ENCODE results near the gene KIR2DL3.
A peak's percentile ranks its signal among the peaks of the same experiment; 100 is the strongest.
"Not testable (repeated sequence)": the region's sequence is repeated elsewhere in the genome, so short reads cannot be mapped to it uniquely, and the experiment has no call there.

KIR2DL3 gene

DNA sequence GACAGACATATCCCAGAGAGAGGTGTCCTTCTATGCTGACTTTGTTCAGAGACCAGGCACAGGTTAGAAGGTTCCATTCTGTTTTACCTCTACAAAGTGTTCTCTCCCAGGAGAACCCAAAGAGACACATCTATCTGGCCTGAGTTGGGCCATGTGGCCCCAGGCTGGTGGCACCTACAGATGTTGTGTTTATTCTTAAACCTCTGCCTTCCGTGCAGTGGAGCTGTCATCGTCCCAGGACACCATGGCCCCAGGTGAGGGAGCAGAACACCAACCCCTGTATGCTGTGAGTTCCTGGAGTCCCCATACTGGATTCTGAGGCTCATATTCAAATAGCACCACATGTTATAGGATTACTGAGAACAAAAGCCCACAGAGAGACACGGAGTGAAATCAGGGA, 10.1 kb upstream of the KIR2DL3 start:
- H3K27me3 Mint-ChIP-seq: peaks cover 24% of the 10 kb centered on the region
- DNase-seq (no peak), ATAC-seq (no peak)
- H3K9me3 Mint-ChIP-seq: peaks cover 9 to 32% of the 10 kb centered on the region in 2 donors
- no peaks in the 10 kb centered on the region for H3K4me1 Mint-ChIP-seq
- H3K4me3 Mint-ChIP-seq: no peak overlapping the region
- no peak overlapping the region for H3K27ac Mint-ChIP-seq

DNA sequence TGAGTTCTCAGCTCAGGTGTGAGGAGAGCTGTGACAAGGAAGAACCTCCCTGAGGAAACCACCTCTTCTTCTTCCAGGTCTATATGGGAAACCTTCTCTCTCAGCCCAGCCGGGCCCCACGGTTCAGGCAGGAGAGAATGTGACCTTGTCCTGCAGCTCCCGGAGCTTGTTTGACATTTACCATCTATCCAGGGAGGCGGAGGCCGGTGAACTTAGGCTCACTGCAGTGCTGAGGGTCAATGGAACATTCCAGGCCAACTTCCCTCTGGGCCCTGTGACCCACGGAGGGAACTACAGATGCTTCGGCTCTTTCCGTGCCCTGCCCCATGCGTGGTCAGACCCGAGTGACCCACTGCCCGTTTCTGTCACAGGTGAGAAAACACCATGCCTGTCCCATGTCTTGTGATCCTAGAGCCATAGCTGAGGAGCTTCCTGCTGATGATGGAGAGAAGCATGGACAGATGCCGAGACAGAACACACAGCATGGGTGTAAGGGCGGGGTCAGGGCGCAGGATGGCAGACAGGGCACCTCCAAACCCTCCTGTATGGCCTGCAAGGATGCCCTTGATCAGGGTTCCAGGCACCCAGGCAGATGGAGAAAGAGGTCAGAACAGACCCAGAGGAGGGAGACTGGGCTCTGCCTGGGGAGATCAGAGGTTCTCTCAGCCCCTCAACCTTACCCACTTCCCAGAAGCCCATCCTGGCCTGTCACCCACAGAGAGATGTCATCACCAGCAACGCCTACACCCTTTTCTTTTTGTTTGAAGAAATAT, 8.7 kb upstream of the KIR2DL3 start:
- no peak for ATAC-seq
- no peak overlapping the region for H3K4me3 Mint-ChIP-seq
- H3K9me3 Mint-ChIP-seq: peaks cover 6 to 39% of the 10 kb centered on the region in 2 donors
- H3K27ac Mint-ChIP-seq: no peak overlapping the region
- H3K4me1 Mint-ChIP-seq: no peaks in the 10 kb centered on the region
- peaks cover 24% of the 10 kb centered on the region for H3K27me3 Mint-ChIP-seq
- no peak for DNase-seq

DNA sequence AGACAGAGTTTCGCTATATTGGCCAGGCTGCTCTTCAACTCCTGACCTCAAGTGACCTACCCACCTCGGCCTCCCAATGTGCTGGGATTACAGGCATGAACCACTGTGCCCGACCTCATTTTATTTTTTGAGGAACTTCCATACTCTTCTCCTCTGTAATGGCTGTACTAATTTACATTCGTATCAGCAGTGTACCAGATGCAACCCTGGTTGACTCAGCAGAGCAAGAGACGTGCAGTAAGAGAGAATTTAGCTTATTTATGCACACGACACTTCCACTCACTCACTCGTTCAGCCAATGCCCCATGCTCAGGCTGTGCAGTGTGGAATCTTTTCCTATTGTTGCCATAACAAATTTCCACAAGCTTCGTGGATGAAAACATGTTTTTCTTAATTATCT, 7.1 kb upstream of the KIR2DL3 start:
- Mint-ChIP-seq H3K4me3 (no peak overlapping the region), H3K4me1 (no peaks in the 10 kb centered on the region), H3K9me3 (peaks cover 6 to 30% of the 10 kb centered on the region in 2 donors), H3K27ac (no peak overlapping the region), H3K27me3 (peaks cover 22% of the 10 kb centered on the region)
- ATAC-seq (no peak), DNase-seq (no peak)

DNA sequence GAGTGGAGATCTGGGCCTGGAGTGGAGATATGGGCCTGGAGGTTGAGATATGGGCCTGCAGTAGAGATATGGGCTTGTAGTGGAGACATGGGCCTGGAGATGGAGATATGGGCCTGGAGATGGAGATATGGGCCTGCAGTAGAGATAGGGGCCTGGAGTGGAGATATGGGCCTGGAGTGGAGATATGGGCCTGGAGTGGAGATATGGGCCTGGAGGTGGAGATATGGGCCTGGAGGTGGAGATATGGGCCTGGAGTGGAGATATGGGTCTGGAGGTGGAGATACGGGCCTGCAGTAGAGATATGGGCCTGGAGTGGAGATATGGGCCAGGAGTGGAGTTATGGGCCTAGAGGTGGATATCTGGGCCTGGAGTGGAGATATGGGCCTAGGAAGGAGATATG, 402 bp downstream of the KIR2DL3 start:
- H3K9me3 Mint-ChIP-seq: peaks cover 0 to 9% of the 10 kb centered on the region in 2 donors
- DNase-seq: no peak
- H3K4me1 Mint-ChIP-seq: no peaks in the 10 kb centered on the region
- no peak for ATAC-seq
- no peak overlapping the region for H3K4me3 Mint-ChIP-seq
- no peaks in the 10 kb centered on the region for H3K27me3 Mint-ChIP-seq
- peak overlapping the region in 1 of 2 donors; percentile 10 for H3K27ac Mint-ChIP-seq

DNA sequence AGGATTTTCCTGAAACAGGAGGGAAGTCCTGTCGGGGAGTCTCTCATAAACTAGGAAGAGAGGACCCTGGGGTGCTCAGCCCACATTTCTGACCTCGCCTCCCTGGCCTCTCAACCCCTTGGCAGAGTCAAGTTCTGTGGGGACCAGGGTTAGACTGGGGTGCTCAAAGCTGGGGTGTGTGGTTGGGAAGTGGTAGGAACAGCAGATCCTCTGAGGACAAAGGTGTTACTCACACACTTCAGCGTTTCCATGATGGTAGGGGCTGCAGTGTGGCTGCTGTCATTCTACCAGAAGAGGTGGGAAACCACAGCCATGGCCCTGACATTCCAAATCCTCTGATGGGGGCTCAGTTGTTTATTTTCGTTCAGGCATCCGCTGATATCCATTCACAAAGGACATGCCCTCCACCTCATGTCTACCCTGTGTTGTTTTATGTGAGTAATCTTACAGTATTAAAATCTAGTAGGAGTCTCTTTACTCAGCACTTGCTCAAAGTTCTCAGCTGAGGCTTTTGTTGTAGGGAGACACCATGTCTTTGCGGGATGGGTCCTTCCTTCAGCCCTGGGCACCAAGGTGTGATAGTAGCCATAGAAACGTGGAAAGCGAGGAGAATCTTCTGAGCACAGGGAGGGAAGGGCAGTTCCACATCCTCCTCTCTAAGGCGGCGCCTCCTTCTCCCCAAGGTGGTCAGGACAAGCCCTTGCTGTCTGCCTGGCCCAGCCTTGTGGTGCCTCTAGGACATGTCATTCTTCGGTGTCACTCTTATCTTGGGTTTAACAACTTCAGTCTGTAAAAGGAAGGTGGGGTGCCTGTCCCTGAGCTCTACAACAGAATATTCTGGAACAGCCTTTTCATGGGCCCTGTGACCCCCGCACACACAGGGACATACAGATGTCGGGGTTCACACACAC, 1.5 kb downstream of the KIR2DL3 start:
- DNase-seq: no peak
- Mint-ChIP-seq H3K4me3 (no peak overlapping the region), H3K27me3 (no peaks in the 10 kb centered on the region), H3K9me3 (no peaks in the 10 kb centered on the region), H3K4me1 (no peaks in the 10 kb centered on the region), H3K27ac (no peak overlapping the region)
- ATAC-seq: no peak

DNA sequence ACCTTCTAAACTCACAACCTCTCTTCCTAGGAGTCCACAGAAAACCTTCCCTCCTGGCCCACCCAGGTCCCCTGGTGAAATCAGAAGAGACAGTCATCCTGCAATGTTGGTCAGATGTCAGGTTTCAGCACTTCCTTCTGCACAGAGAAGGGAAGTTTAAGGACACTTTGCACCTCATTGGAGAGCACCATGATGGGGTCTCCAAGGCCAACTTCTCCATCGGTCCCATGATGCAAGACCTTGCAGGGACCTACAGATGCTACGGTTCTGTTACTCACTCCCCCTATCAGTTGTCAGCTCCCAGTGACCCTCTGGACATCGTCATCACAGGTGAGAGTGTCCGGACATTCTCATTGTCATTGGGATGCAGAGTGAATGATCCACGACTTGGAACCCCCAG, 3.6 kb downstream of the KIR2DL3 start:
- not testable (repeated sequence) for DNase-seq, H3K27me3 Mint-ChIP-seq, ATAC-seq, H3K4me1 Mint-ChIP-seq, H3K9me3 Mint-ChIP-seq, H3K4me3 Mint-ChIP-seq, H3K27ac Mint-ChIP-seq

DNA sequence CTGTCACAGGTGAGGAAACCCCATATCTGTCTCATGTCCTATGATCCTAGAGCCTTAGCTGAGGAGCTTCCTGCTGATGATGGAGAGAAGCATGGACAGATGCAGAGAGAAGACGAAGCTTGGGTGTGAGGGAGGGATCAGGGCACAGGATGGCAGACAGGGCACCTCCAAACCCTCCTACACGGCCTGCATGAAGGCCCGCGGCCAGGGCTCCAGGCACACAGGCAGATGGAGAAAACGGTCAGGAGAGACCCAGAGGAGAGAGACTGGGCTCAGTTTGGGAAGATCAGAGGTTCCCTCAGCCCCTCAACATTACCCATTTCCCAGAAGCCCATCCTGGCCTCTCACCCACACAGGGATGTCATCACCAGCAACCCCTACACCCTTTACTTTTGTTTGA, 5.8 kb downstream of the KIR2DL3 start:
- not testable (repeated sequence) for DNase-seq, H3K4me3 Mint-ChIP-seq, ATAC-seq, H3K9me3 Mint-ChIP-seq, H3K4me1 Mint-ChIP-seq, H3K27ac Mint-ChIP-seq
- H3K27me3 Mint-ChIP-seq: peaks cover 12% of the 10 kb centered on the region

DNA sequence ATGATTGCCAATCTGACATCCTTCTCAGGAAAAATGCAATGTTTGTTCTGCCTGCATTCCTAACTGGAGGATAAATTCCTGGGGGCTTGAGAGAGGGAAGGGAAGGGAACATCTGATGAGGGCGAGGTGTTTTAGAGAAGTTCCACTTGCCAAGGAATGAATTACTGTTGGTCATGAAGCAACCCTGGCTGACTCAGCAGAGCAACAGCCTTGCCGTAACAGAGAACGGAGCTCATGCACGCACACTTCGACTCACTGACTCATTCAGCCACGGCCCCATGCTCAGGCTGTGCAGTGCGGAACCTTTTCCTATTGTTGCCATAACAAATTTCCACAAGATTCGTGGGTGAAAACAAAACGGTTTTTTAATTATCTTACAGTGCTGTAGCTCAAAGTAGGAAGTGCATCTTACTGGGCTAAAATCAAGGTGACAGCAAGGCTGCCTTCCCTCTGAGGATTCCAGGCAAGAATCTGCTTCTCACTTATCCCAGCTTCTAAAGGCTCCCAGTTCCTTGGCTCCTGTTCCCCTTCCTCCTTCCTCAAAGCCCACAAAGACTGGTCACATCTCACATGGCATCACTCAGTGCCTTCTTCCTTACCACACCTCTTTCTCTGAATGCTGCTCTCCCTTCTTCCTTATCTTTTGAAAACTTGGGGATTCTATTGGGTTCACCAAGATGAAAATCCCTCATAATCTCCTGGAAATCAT, 9.5 kb downstream of the KIR2DL3 start:
- not testable (repeated sequence) for DNase-seq, H3K9me3 Mint-ChIP-seq, H3K4me1 Mint-ChIP-seq, ATAC-seq, H3K4me3 Mint-ChIP-seq, H3K27ac Mint-ChIP-seq
- peaks cover 22% of the 10 kb centered on the region for H3K27me3 Mint-ChIP-seq

DNA sequence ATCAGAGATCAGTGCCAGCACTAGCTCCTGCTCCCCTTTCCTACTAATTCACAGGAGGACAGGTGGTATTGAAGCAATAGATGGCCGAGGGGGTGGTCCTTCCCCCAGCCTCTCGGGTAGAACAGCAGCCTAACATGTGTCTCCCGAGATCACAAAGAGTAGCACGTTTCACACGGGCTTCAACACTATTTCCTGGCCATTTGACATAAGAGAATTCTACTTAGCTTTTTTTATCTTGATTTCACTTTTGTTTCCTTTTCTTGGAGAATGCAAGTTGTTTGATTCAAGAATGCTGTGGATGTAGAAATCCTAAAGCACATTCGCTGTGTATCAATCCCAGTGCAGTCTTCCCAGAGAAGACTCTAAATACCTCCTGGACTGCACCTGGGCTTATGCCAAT, 12.0 kb downstream of the KIR2DL3 start:
- H3K27me3 Mint-ChIP-seq: peaks cover 25% of the 10 kb centered on the region
- not testable (repeated sequence) for DNase-seq, H3K4me3 Mint-ChIP-seq, H3K4me1 Mint-ChIP-seq, ATAC-seq, H3K9me3 Mint-ChIP-seq, H3K27ac Mint-ChIP-seq

DNA sequence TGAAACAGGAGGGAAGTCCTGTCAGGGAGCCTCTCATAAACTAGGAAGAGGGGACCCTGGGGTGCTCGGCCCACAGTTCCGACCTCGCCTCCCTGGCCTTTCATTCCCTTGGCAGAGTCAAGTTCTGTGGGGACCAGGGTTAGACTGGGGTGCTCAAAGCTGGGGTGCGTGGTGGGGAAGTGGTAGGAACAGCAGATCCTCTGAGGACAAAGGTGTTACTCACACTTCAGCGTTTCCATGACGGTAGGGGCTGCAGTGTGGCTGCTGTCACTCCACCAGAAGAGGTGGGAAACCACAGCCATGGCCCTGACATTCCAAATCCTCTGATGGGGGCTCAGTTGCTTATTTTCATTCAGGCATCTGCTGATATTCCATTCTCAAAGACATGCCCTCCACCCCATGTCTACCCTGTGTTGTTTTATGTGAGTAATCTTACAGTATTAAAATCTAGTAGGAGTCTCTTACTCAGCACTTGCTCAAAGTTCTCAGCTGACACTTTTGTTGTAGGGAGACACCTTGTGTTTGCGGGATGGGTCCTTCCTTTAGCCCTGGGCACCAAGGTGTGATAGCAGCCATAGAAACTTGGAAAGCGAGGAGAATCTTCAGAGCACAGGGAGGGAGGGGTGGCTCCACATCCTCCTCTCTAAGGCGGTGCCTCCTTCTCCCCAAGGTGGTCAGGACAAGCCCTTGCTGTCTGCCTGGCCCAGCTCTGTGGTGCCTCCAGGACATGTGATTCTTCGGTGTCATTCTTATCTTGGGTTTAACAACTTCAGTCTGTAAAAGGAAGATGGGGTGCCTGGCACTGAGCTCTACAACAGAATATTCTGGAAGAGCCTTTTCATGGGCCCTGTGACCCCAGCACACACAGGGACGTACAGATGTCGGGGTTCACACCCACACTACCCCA, 18.1 kb downstream of the KIR2DL3 start:
- H3K27me3 Mint-ChIP-seq: peaks cover 11% of the 10 kb centered on the region
- not testable (repeated sequence) for H3K4me3 Mint-ChIP-seq, H3K27ac Mint-ChIP-seq, DNase-seq, H3K4me1 Mint-ChIP-seq, H3K9me3 Mint-ChIP-seq, ATAC-seq

DNA sequence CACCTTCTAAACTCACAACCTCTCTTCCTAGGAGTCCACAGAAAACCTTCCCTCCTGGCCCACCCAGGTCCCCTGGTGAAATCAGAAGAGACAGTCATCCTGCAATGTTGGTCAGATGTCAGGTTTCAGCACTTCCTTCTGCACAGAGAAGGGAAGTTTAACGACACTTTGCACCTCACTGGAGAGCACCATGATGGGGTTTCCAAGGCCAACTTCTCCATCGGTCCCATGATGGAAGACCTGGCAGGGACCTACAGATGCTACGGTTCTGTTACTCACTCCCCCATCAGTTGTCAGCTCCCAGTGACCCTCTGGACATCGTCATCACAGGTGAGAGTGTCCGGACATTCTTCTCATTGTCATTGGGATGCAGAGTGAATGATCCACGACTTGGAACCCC, 20.3 kb downstream of the KIR2DL3 start:
- ATAC-seq, H3K4me3 Mint-ChIP-seq, H3K27me3 Mint-ChIP-seq, H3K4me1 Mint-ChIP-seq, H3K27ac Mint-ChIP-seq, DNase-seq, H3K9me3 Mint-ChIP-seq: not testable (repeated sequence)

DNA sequence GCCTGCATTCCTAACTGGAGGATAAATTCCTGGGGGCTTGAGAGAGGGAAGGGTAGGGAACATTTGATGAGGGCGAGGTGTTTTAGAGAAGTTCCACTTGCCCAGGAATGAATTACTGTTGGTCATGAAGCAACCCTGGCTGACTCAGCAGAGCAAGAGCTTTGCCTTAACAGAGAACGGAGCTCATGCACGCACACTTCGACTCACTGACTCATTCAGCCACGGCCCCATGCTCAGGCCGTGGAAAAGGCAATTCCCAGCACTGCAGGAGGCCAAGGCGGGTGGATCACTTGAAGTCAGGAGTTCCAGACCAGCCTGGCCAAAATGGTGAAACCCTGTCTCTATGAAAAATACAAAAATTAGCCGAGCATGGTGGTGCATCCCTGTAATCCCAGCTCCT, 25.9 kb downstream of the KIR2DL3 start:
- H3K4me1 Mint-ChIP-seq, ATAC-seq, H3K27ac Mint-ChIP-seq, H3K4me3 Mint-ChIP-seq, DNase-seq: not testable (repeated sequence)
- Mint-ChIP-seq H3K9me3 (peaks cover 11 to 20% of the 10 kb centered on the region in 2 donors), H3K27me3 (peaks cover 13% of the 10 kb centered on the region)

DNA sequence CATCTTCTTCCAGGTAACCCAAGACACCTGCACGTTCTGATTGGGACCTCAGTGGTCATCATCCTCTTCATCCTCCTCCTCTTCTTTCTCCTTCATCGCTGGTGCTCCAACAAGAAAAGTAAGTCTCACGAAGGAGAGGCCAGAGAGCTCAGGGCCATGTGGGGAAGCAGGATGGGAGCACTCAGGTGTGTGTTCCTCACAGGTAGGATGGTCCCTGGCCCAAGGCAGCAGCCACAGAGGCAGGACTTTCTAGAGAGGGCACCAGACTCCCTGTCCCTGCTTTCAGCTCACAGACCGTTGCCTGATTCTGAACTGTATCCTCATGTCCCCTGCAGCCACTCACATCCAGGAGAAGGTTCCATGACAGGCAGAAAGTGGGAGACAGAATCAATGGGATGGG, 28.2 kb downstream of the KIR2DL3 start:
- H3K4me3 Mint-ChIP-seq, H3K27ac Mint-ChIP-seq, H3K4me1 Mint-ChIP-seq, ATAC-seq, DNase-seq: not testable (repeated sequence)
- H3K9me3 Mint-ChIP-seq: peaks cover 11 to 20% of the 10 kb centered on the region in 2 donors
- peaks cover 13% of the 10 kb centered on the region for H3K27me3 Mint-ChIP-seq

DNA sequence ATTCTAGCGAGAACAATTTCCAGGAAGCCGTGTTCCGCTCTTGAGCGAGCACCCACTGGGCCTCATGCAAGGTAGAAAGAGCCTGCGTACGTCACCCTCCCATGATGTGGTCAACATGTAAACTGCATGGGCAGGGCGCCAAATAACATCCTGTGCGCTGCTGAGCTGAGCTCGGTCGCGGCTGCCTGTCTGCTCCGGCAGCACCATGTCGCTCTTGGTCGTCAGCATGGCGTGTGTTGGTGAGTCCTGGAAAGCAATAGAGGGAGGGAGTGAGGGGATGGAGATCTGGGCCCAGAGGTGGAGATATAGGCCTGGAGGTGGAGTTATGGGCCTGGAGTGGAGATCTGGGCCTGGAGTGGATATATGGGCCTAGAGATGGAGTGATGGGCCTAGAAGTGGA, 31.3 kb downstream of the KIR2DL3 start, which contains the start of gene KIR2DL1:
Gene KIR2DL1, plus strand, starts transcription at position 148 of the 400 bp plus-strand sequence. Its CDS starts 58 bp downstream, at position 206.
- Mint-ChIP-seq H3K27me3 (peaks cover 23% of the 10 kb centered on the region), H3K27ac (peak within 1 kb of the TSS in 1 of 2 donors; percentile 1), H3K9me3 (peaks cover 11 to 20% of the 10 kb centered on the region in 2 donors)
- not testable (repeated sequence) for DNase-seq, H3K4me3 Mint-ChIP-seq, ATAC-seq, H3K4me1 Mint-ChIP-seq

Data from stimulated activated naive CD8-positive, alpha-beta T cell treated with anti-CD3 and anti-CD28 coated beads, Interleukin-15, amount 100 ng/mL, for 72 hours (primary cell).